PC-3 (cell line): ENCODE results near the gene IL17REL.

Experiments
- EZH2 ChIP-seq: fragments of 300-600 bp; sonication (generic); IDR thresholded peaks from one replicate; pipeline ENCODE4 v1.6.1; 2017; ENCODE audit warnings: antibody characterized with exemption, mild to moderate bottlenecking, low read length; ENCODE audit not compliant: unreplicated experiment
- TF ChIP-seq, protein P1 (sequence below): fragments of 300-600 bp; sonication (generic); conservative IDR thresholded peaks from 2 replicates; pipeline ENCODE4 v1.5.1; 2017; ENCODE audit warnings: antibody characterized with exemption, low read depth, mild to moderate bottlenecking, low read length

DNA sequence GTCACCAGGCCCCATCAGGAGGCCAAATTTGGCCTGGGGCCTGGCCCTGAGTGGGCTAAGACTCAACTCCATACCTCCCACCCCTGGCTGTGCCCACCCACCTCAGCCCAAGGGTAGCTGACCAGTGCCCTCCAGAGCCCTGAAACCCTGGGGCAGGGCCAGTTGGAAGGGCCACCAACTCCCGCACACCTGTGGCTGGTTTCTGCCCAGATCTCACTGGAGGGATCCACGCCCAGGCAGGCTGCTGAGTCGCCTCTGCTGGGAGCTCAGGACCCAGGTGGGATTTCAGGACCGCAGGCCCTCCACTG is 60.9 kb downstream of the IL17REL start:
- TF ChIP-seq, protein P1, sequence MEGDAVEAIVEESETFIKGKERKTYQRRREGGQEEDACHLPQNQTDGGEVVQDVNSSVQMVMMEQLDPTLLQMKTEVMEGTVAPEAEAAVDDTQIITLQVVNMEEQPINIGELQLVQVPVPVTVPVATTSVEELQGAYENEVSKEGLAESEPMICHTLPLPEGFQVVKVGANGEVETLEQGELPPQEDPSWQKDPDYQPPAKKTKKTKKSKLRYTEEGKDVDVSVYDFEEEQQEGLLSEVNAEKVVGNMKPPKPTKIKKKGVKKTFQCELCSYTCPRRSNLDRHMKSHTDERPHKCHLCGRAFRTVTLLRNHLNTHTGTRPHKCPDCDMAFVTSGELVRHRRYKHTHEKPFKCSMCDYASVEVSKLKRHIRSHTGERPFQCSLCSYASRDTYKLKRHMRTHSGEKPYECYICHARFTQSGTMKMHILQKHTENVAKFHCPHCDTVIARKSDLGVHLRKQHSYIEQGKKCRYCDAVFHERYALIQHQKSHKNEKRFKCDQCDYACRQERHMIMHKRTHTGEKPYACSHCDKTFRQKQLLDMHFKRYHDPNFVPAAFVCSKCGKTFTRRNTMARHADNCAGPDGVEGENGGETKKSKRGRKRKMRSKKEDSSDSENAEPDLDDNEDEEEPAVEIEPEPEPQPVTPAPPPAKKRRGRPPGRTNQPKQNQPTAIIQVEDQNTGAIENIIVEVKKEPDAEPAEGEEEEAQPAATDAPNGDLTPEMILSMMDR: no peak
- TF ChIP-seq EZH2: no peak
